Cardiac ventricle fibroblast (primary cell): ENCODE data around the gene CNPY3. TPM values are rescaled to one million over a fixed set of nuclear protein-coding genes. Genes with fewer than 3 reads are reported as not detected.

Experiments
- total RNA-seq: library from RNA; depleted of rRNA; stranded (reverse); fragments of >200 nt; gene quantifications from 2 replicates; pipeline ENCODE4 v1.2.3, GENCODE V29; 2015

The CNPY3 gene
- 25.5 and 27.7 TPM in 2 replicates for total RNA-seq

GRCh38 chr6:42928986-42929820, at the start of gene CNPY3:
TSS of gene CNPY3 (plus strand) at chr6:42929480. CDS start at chr6:42929571, 91 bp downstream.

GRCh38 chr6:42915732-42916131, 13.5 kb upstream of the CNPY3 start, which contains the start of gene PTCRA:
TSS of gene PTCRA (plus strand) at chr6:42916053. CDS start at chr6:42916070, 17 bp downstream.

GRCh38 chr6:42960243-42961019, 31.2 kb downstream of the CNPY3 start, which contains the start of gene GNMT:
TSS of gene GNMT (plus strand) at chr6:42960754. CDS start at chr6:42960768, 14 bp downstream.

GRCh38 chr6:42978839-42979522, 49.7 kb downstream of the CNPY3 start, which contains the start of gene PEX6:
TSS of gene PEX6 (minus strand) at chr6:42979181. CDS start at chr6:42979150, 31 bp downstream.

GRCh38 chr6:42984001-42984923, 55.0 kb downstream of the CNPY3 start, which contains the start of gene PPP2R5D:
TSS of gene PPP2R5D (plus strand) at chr6:42984570. CDS start at chr6:42984678, 108 bp downstream.

Other genes with a start within 250 kb of the CNPY3 start
- 0.12 and 0.24 TPM in 2 replicates for gene PRPH2, start 206.9 kb upstream of the CNPY3 start, total RNA-seq
- gene TBCC, start 183.4 kb upstream of the CNPY3 start, total RNA-seq: 27.8 and 38.4 TPM in 2 replicates
- gene BICRAL, start 147.4 kb upstream of the CNPY3 start, total RNA-seq: 6.6 and 7.0 TPM in 2 replicates
- gene RPL7L1, start 49.9 kb upstream of the CNPY3 start, total RNA-seq: 77.8 and 97.9 TPM in 2 replicates
- gene PTCRA, start 13.4 kb upstream of the CNPY3 start, total RNA-seq: not detected in 2 replicates
- not detected in 2 replicates for gene GNMT, start 31.3 kb downstream of the CNPY3 start, total RNA-seq
- 20.8 and 21.8 TPM in 2 replicates for gene PEX6, start 49.7 kb downstream of the CNPY3 start, total RNA-seq
- gene PPP2R5D, start 55.1 kb downstream of the CNPY3 start, total RNA-seq: 31.8 TPM in 2 replicates
- gene MEA1, start 84.5 kb downstream of the CNPY3 start, total RNA-seq: 54.0 and 61.1 TPM in 2 replicates
- 75.7 and 92.5 TPM in 2 replicates for gene KLHDC3, start 84.8 kb downstream of the CNPY3 start, total RNA-seq
- 40.7 and 63.8 TPM in 2 replicates for gene RRP36, start 92.1 kb downstream of the CNPY3 start, total RNA-seq
- gene CUL7, start 124.4 kb downstream of the CNPY3 start, total RNA-seq: 33.3 and 36.4 TPM in 2 replicates
- gene MRPL2, start 130.0 kb downstream of the CNPY3 start, total RNA-seq: 14.2 and 26.8 TPM in 2 replicates
- gene KLC4, start 130.2 kb downstream of the CNPY3 start, total RNA-seq: 9.9 and 11.0 TPM in 2 replicates
- gene PTK7, start 146.8 kb downstream of the CNPY3 start, total RNA-seq: 110 and 119 TPM in 2 replicates
- 14.1 and 16.3 TPM in 2 replicates for gene SRF, start 241.8 kb downstream of the CNPY3 start, total RNA-seq